Measurements from ENCODE around the gene PTPRN2. TPM values are rescaled to one million over a fixed set of nuclear protein-coding genes. Genes with fewer than 3 reads are reported as not detected.

Gene PTPRN2
- total and polyA plus RNA-seq, 3 experiments from 2014 or later: 0.33 to 1.2 (median 0.42) TPM

DNA sequence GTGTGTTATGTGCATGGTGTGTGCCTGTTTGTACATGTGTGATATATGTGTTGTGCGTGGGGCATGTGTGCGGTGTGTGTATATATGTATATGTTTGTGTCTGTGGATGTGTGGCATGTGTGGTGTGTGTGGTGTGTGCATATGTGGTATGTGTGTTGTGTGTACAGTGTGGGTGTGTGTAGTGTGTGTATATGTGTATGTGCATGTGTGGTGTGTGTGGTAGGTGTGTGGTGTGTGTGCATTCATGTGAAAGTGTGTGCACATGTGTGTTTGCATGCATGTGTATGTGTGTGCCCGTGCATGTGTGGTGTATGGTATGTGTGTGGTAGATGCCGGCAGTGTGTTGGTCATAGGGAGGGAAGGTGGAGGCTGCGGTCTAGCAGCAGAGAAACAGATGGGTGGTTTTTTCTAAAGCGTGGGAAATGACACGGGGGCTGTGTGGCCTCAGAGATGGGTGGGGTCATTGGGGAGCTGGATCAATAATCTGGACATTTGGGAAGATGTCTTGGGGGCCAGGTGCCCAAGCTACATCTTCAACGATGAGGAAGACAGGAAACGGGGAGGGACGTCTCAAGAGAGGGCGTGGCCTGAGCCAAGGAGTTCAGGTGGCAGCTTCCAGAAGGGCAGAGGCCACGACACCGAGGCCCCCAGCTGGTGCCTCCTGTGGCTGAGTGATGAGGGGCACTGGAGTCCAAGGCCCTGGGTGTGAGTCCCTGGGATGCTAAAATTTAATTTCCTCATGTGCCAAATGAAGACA is 769.5 kb downstream of the PTPRN2 start:
- Mint-ChIP-seq H3K36me3 (no peaks in the 10 kb centered on the region), H3K4me3 (no peak overlapping the region)

DNA sequence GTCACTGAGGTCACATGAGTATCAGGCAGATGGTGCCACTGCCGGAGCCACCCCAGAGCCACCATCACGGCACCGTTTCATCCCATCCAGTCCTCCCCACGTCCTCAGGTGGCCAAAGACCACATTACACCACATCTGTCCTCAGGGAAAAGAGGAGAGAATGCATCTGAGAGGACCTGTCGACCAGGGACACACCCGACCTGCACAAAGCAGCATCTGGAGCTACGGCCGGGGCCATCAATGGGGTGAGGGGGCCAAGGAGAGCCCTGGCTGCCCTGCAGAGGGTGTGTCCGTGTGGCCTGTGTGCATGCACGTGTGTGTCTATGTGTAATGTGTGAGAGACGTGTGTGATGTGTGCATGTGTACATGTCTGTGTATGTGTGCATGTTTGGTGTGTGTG is 770.2 kb downstream of the PTPRN2 start:
- Histone ChIP-seq H3K4me1 (ENCODE audit: insufficient read depth, low read length) (no peaks in the 10 kb centered on the region), H3K27ac (ENCODE audit: low read depth, low read length) (no peak overlapping the region), H3K27me3 (ENCODE audit: insufficient read depth, low read length, poor library complexity, severe bottlenecking) (no peaks in the 10 kb centered on the region), H3K4me3 (ENCODE audit: low read length) (no peak overlapping the region), H3K9me3 (ENCODE audit: low read length) (no peaks in the 10 kb centered on the region), H3K36me3 (ENCODE audit: insufficient read depth, low read length) (no peaks in the 10 kb centered on the region)
- DNase-seq: no peak
- Mint-ChIP-seq H3K27me3 (peaks cover 0 to 2% of the 10 kb centered on the region in 2 donors), H3K36me3 (no peaks in the 10 kb centered on the region), H3K4me3 (no peak overlapping the region), H3K4me1 (no peaks in the 10 kb centered on the region), H3K9me3 (no peaks in the 10 kb centered on the region), H3K27ac (peak overlapping the region in 1 of 8 donors; percentile 19)
- CTCF ChIA-PET: no interaction called here
- POLR2A ChIA-PET: no interaction called here

More for the DNA sequence above, 769.5 kb downstream of the PTPRN2 start:
- Mint-ChIP-seq H3K27ac (no peak overlapping the region), H3K4me1 (no peaks in the 10 kb centered on the region), H3K9me3 (no peaks in the 10 kb centered on the region), H3K27me3 (peaks cover 0 to 2% of the 10 kb centered on the region in 2 donors)
- H3K9me3 ChIP-seq (ENCODE audit: low read length): no peaks in the 10 kb centered on the region
- no peak overlapping the region for H3K27ac ChIP-seq (ENCODE audit: low read depth, low read length)
- H3K27me3 ChIP-seq (ENCODE audit: insufficient read depth, low read length, poor library complexity, severe bottlenecking): no peaks in the 10 kb centered on the region
- no peak overlapping the region for H3K4me3 ChIP-seq (ENCODE audit: low read length)
- POLR2A ChIA-PET: no interaction called here
- no peaks in the 10 kb centered on the region for H3K4me1 ChIP-seq (ENCODE audit: insufficient read depth, low read length)
- CTCF ChIA-PET: no interaction called here
- no peak for DNase-seq
- H3K36me3 ChIP-seq (ENCODE audit: insufficient read depth, low read length): no peaks in the 10 kb centered on the region

DNA sequence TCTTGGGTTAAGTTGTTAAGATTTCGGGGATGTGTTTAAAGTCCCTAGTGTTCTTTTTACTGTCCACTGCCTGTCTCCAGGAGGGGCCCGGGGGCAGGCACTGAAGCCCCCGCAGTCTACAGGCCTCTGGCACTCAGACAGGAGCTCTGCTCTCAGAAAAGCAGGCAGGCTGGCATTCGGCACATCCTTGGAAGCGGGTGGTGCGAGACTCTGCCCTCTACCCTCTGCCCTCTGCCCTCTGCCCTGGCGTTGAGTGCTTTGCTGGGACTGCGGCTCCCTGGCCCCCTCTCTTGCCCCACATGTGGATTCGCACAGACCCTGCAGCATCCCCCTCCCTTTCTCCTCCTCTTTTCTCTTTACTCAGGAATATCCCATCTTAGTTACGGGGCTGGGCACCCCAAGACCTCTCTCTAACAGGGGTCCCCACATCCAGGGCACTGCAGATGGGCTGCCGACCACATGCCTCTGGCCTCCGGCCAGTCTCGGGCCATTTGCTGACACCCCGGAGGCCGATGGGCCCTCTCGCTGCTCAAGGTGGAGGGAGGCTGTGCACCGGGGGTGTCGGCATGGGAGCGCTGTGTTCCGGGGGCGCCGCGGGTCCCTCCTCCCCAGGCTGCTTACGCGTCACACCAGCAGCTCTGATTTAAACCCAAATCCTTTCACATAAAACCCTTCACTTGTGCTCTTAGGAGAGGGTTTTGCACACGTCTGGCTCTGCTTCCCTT is 770.9 kb downstream of the PTPRN2 start:
- Mint-ChIP-seq H3K27me3 (peaks cover 0 to 2% of the 10 kb centered on the region in 2 donors), H3K36me3 (no peaks in the 10 kb centered on the region), H3K27ac (no peak overlapping the region), H3K4me3 (no peak overlapping the region), H3K9me3 (no peaks in the 10 kb centered on the region), H3K4me1 (no peaks in the 10 kb centered on the region)
- no peak for DNase-seq
- CTCF ChIA-PET: no interaction called here
- Histone ChIP-seq H3K27ac (ENCODE audit: low read depth, low read length) (no peak overlapping the region), H3K36me3 (ENCODE audit: insufficient read depth, low read length) (no peaks in the 10 kb centered on the region), H3K4me1 (ENCODE audit: insufficient read depth, low read length) (no peaks in the 10 kb centered on the region), H3K27me3 (ENCODE audit: insufficient read depth, low read length, poor library complexity, severe bottlenecking) (no peaks in the 10 kb centered on the region), H3K4me3 (ENCODE audit: low read length) (no peak overlapping the region), H3K9me3 (ENCODE audit: low read length) (no peaks in the 10 kb centered on the region)
- POLR2A ChIA-PET: no interaction called here

DNA sequence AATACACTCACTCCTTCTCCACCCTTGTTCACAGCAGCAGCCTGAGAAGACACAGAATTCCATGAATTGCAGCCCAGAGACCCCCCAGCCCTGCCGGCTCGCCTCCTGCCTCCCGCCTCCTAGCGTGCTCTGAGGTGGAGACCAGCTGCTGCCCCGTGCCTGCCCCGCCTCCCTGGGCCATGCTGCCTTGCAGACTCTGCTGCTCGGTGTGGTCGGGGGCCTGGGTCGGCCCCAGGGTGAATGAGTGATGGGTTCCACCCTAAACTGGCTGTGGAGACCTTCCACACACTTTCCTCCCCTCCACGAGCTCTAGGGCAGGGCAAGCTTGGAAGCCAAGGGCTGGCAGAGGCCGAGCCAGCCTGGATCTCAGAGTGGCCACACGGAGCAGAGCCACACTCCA is 771.5 kb downstream of the PTPRN2 start:
- H3K4me1 ChIP-seq (ENCODE audit: insufficient read depth, low read length): no peaks in the 10 kb centered on the region
- H3K4me1 Mint-ChIP-seq: no peaks in the 10 kb centered on the region
- H3K9me3 Mint-ChIP-seq: no peaks in the 10 kb centered on the region
- H3K4me3 Mint-ChIP-seq: no peak overlapping the region
- no peaks in the 10 kb centered on the region for H3K36me3 Mint-ChIP-seq
- DNase-seq: no peak
- H3K9me3 ChIP-seq (ENCODE audit: low read length): no peaks in the 10 kb centered on the region
- no peak overlapping the region for H3K4me3 ChIP-seq (ENCODE audit: low read length)
- H3K27ac Mint-ChIP-seq: no peak overlapping the region
- H3K36me3 ChIP-seq (ENCODE audit: insufficient read depth, low read length): no peaks in the 10 kb centered on the region
- ChIA-PET POLR2A (no interaction called here), CTCF (no interaction called here)
- peaks cover 0 to 2% of the 10 kb centered on the region in 2 donors for H3K27me3 Mint-ChIP-seq
- H3K27me3 ChIP-seq (ENCODE audit: insufficient read depth, low read length, poor library complexity, severe bottlenecking): no peaks in the 10 kb centered on the region
- H3K27ac ChIP-seq (ENCODE audit: low read depth, low read length): no peak overlapping the region

DNA sequence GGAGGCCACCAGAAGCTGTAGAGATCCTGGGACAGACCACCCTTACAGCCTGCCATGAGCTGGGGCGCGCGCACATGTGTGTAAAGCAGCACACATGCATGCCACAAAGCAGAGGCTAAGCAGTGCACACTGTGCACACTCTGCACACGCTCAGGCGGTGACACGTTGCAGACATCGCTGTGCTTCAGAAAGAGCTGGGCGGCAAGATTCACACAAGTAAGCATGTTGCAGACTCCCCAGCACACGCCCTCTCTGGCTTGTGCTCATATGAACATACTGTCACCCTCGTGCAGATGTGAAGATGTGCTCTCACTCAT is 772.0 kb downstream of the PTPRN2 start:
- Histone ChIP-seq H3K9me3 (ENCODE audit: low read length) (no peaks in the 10 kb centered on the region), H3K27ac (ENCODE audit: low read depth, low read length) (no peak overlapping the region), H3K27me3 (ENCODE audit: insufficient read depth, low read length, poor library complexity, severe bottlenecking) (no peaks in the 10 kb centered on the region), H3K4me3 (ENCODE audit: low read length) (no peak overlapping the region), H3K36me3 (ENCODE audit: insufficient read depth, low read length) (no peaks in the 10 kb centered on the region), H3K4me1 (ENCODE audit: insufficient read depth, low read length) (no peaks in the 10 kb centered on the region)
- no peak overlapping the region for H3K27ac Mint-ChIP-seq
- no peak for DNase-seq
- H3K9me3 Mint-ChIP-seq: no peaks in the 10 kb centered on the region
- peaks cover 0 to 2% of the 10 kb centered on the region in 2 donors for H3K27me3 Mint-ChIP-seq
- POLR2A ChIA-PET: no interaction called here
- H3K4me3 Mint-ChIP-seq: no peak overlapping the region
- H3K4me1 Mint-ChIP-seq: no peaks in the 10 kb centered on the region
- CTCF ChIA-PET: no interaction called here
- no peaks in the 10 kb centered on the region for H3K36me3 Mint-ChIP-seq

DNA sequence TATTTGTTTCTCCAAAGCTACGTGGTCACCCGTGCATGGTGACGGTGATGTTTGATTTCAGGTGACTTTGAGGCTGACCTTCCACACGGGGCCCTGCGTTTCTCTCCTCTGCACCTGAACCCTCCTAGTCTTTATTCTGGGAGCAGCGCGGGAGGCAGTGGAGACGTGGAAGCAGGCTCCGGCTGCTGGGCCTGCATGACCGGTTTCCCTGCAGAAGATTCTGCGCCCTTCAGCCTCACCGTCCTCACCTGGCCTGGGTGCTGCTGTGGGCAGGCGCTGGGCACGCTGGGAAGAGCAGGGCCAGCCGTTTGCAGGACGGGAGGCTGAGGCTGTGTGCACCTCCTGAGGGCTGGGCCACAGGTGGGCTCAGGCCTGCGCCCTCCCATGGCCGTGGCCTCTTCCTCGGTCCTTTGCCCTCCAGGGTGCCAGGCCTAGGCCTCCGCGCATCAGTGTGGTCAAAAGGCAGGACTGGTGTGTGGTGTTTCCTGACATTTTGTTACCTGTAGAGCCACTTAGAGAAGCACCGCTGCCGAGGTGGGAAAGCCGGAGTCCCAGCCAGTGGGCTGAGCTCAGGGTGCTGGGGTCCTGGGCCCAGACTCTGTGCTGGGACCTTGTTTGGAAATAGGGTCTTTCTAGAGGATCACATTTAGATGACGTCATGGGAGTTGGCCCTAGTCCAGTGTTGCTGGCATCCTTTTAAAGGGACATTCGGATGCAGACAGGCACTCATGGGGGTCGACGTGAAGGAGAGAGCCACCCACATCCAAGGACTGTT is 772.5 kb downstream of the PTPRN2 start:
- Mint-ChIP-seq H3K9me3 (no peaks in the 10 kb centered on the region), H3K36me3 (no peaks in the 10 kb centered on the region), H3K27me3 (peaks cover 0 to 2% of the 10 kb centered on the region in 2 donors), H3K4me1 (no peaks in the 10 kb centered on the region), H3K4me3 (no peak overlapping the region), H3K27ac (no peak overlapping the region)
- Histone ChIP-seq H3K4me3 (ENCODE audit: low read length) (no peak overlapping the region), H3K27me3 (ENCODE audit: insufficient read depth, low read length, poor library complexity, severe bottlenecking) (no peaks in the 10 kb centered on the region), H3K36me3 (ENCODE audit: insufficient read depth, low read length) (no peaks in the 10 kb centered on the region), H3K9me3 (ENCODE audit: low read length) (no peaks in the 10 kb centered on the region), H3K27ac (ENCODE audit: low read depth, low read length) (no peak overlapping the region), H3K4me1 (ENCODE audit: insufficient read depth, low read length) (no peaks in the 10 kb centered on the region)
- ChIA-PET CTCF (interaction anchor here (1.0 kb wide), 1 partner anchor 9 kb away, joined by 3 read pairs; no protein-coding TSS in a partner anchor), POLR2A (no interaction called here)
- no peak for DNase-seq

DNA sequence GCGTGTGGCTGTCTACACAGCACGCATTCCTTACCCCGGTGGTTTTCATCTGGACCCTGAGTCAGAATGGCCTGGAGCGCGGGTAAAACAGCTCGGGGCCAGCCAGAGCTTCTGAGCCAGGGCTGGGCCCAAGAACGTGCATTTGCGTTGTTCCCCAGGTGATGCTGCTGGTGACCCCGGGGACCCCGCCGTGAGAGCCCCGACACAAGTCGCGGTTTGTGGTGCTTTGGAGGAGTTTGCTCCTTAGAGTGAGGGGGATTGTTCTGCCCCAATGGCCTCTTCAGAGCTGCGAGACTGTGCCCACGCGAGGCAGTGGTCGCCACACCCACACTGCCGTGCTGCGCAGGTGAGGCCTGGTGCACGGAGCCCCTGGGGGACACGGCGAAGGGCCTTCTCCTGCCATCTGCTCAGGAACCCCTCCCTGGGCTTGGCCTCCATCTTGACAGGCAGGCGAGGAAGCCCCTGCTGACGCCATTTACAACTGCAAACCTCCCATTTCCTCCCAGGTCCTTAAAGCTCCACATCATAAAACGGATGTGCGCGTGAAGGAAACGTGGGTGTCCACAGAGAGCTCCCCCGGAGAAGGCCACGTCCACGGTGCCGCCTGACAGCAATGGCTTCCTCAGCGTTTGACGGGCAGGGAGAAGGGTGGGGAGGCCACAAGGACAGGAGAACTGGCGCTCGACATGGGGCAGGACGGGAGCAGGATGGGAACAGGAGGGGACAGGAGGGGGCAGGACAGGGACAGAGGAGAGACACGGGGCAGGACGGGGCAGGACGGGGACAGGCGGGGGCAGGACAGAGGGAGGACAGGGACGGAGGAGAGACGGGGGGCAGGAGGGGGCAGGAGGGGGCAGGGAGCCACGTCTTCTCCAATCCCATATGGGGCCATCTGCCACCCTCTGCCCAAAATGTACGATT is 773.6 kb downstream of the PTPRN2 start:
- Histone ChIP-seq H3K9me3 (ENCODE audit: low read length) (no peaks in the 10 kb centered on the region), H3K36me3 (ENCODE audit: insufficient read depth, low read length) (no peaks in the 10 kb centered on the region), H3K27ac (ENCODE audit: low read depth, low read length) (no peak overlapping the region), H3K4me3 (ENCODE audit: low read length) (no peak overlapping the region), H3K27me3 (ENCODE audit: insufficient read depth, low read length, poor library complexity, severe bottlenecking) (no peaks in the 10 kb centered on the region), H3K4me1 (ENCODE audit: insufficient read depth, low read length) (no peaks in the 10 kb centered on the region)
- Mint-ChIP-seq H3K4me3 (no peak overlapping the region), H3K36me3 (no peaks in the 10 kb centered on the region), H3K4me1 (no peaks in the 10 kb centered on the region), H3K27me3 (peaks cover 0 to 2% of the 10 kb centered on the region in 2 donors), H3K9me3 (no peaks in the 10 kb centered on the region), H3K27ac (no peak overlapping the region)
- POLR2A ChIA-PET: no interaction called here
- CTCF ChIA-PET: interaction anchor here (1.0 kb wide), 1 partner anchor 10 kb away, joined by 3 read pairs; no protein-coding TSS in a partner anchor
- no peak for DNase-seq

Data from CD8-positive, alpha-beta memory T cell (primary cell).